ENCODE data around the gene FAM184A. TPM values are rescaled to one million over a fixed set of nuclear protein-coding genes. Genes with fewer than 3 reads are reported as not detected.

FAM184A gene
- total RNA-seq, 1 experiment from 2014 or later: 8.7 TPM

DNA sequence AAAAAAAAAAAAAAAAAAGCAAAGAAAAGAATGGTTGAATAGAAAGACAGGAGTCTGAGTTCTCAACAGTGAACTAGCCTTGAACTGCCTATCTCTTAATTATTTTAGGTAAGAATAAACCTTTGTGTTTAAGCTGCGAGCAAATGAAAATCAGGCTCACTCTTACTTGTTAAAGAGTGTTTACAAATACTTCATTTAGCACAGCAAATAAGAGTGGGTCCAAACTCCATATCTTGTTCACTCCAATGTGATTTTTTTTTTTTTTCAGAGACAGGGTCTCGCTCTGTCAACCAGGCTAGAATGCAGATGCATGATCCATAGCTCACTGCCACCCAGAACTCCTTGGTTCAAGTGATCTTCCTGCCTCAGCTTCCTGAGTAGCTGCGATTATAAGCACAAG, 155.4 kb downstream of the FAM184A start:
- ATAC-seq: no peak
- H3K4me1 ChIP-seq (ENCODE audit: control insufficient read depth, insufficient read depth, low read length): no peaks in the 10 kb centered on the region
- TF ChIP-seq, protein P1, sequence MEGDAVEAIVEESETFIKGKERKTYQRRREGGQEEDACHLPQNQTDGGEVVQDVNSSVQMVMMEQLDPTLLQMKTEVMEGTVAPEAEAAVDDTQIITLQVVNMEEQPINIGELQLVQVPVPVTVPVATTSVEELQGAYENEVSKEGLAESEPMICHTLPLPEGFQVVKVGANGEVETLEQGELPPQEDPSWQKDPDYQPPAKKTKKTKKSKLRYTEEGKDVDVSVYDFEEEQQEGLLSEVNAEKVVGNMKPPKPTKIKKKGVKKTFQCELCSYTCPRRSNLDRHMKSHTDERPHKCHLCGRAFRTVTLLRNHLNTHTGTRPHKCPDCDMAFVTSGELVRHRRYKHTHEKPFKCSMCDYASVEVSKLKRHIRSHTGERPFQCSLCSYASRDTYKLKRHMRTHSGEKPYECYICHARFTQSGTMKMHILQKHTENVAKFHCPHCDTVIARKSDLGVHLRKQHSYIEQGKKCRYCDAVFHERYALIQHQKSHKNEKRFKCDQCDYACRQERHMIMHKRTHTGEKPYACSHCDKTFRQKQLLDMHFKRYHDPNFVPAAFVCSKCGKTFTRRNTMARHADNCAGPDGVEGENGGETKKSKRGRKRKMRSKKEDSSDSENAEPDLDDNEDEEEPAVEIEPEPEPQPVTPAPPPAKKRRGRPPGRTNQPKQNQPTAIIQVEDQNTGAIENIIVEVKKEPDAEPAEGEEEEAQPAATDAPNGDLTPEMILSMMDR (IDR thresholded peaks at IDR 0.05): no peak
- TF ChIP-seq TCF7L2 (IDR thresholded peaks at IDR 0.05; ENCODE audit: low read depth, low read length): no peak
- no peak for TF ChIP-seq SIN3A (IDR thresholded peaks at IDR 0.05; ENCODE audit: borderline replicate concordance, insufficient read depth, low read depth, low read length)
- TF ChIP-seq, protein P2, sequence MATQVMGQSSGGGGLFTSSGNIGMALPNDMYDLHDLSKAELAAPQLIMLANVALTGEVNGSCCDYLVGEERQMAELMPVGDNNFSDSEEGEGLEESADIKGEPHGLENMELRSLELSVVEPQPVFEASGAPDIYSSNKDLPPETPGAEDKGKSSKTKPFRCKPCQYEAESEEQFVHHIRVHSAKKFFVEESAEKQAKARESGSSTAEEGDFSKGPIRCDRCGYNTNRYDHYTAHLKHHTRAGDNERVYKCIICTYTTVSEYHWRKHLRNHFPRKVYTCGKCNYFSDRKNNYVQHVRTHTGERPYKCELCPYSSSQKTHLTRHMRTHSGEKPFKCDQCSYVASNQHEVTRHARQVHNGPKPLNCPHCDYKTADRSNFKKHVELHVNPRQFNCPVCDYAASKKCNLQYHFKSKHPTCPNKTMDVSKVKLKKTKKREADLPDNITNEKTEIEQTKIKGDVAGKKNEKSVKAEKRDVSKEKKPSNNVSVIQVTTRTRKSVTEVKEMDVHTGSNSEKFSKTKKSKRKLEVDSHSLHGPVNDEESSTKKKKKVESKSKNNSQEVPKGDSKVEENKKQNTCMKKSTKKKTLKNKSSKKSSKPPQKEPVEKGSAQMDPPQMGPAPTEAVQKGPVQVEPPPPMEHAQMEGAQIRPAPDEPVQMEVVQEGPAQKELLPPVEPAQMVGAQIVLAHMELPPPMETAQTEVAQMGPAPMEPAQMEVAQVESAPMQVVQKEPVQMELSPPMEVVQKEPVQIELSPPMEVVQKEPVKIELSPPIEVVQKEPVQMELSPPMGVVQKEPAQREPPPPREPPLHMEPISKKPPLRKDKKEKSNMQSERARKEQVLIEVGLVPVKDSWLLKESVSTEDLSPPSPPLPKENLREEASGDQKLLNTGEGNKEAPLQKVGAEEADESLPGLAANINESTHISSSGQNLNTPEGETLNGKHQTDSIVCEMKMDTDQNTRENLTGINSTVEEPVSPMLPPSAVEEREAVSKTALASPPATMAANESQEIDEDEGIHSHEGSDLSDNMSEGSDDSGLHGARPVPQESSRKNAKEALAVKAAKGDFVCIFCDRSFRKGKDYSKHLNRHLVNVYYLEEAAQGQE (IDR thresholded peaks at IDR 0.05; ENCODE audit: insufficient read depth in 1 of 2, low read depth in 2 of 2, low read length in 1 of 2): no peak
- no peak for TF ChIP-seq POLR2AphosphoS5 (IDR thresholded peaks at IDR 0.05; ENCODE audit: low read depth, low read length)
- H3K27me3 ChIP-seq (ENCODE audit: control insufficient read depth, insufficient read depth, low read length): no peaks in the 10 kb centered on the region
- peaks cover 39% of the 10 kb centered on the region for H3K36me3 ChIP-seq (ENCODE audit: control insufficient read depth, insufficient read depth, low read length)
- H3K27ac ChIP-seq (ENCODE audit: low read length): no peak overlapping the region
- intact Hi-C loops (cut with micrococcal nuclease; ENCODE audit: unreplicated experiment): no loop called here
- ChIA-PET POLR2A (interaction anchor here (0.6 kb wide), 1 partner anchor 28 kb away, joined by 3 read pairs; no protein-coding TSS in a partner anchor), CTCF (no interaction called here)
- in situ Hi-C loops (cut with HindIII; ENCODE audit: low pct_unique_long_range_greater_than_20kb, low sequenced_read_pairs): no loop called here
- no TSS peak for BruUV-seq (replicated peaks)
- DNase-seq (ENCODE audit: low read depth, low spot score): no peak
- H3K9me3 ChIP-seq (ENCODE audit: control insufficient read depth, insufficient read depth, low read depth, low read length): no peaks in the 10 kb centered on the region
- no peak overlapping the region for H3K4me3 ChIP-seq (ENCODE audit: low read depth in 2 of 2, low read length in 2 of 2)

DNA sequence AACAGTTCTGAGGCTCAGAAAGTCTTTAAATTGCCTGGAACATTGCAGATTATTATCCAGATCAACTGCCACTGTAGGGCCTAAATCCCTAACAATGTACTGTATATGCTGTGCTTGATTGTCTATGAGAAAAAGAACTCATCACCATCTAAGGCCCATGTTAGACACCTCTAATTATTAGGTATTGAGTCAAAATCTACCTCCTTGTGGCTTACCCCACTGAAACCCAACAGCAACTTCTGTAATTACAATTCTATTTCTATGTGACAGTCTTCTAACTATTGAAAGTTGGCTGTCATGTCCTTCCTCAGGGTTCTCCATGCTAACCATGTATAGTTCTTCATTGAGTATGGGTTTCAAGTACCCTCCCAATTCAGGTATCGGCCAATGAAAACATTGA, 157.4 kb downstream of the FAM184A start:
- POLR2A ChIA-PET: no interaction called here
- CTCF ChIA-PET: no interaction called here
- no TSS peak for BruUV-seq (replicated peaks)
- Histone ChIP-seq H3K9me3 (ENCODE audit: control insufficient read depth, insufficient read depth, low read depth, low read length) (no peaks in the 10 kb centered on the region), H3K4me3 (ENCODE audit: low read depth in 2 of 2, low read length in 2 of 2) (no peak overlapping the region), H3K27ac (ENCODE audit: low read length) (no peak overlapping the region), H3K36me3 (ENCODE audit: control insufficient read depth, insufficient read depth, low read length) (peaks cover 39% of the 10 kb centered on the region), H3K4me1 (ENCODE audit: control insufficient read depth, insufficient read depth, low read length) (no peaks in the 10 kb centered on the region), H3K27me3 (ENCODE audit: control insufficient read depth, insufficient read depth, low read length) (no peaks in the 10 kb centered on the region)
- no peak for ATAC-seq
- intact Hi-C loops (cut with micrococcal nuclease; ENCODE audit: unreplicated experiment): no loop called here
- TF ChIP-seq, protein P1 (IDR thresholded peaks at IDR 0.05): no peak
- TF ChIP-seq POLR2AphosphoS5 (IDR thresholded peaks at IDR 0.05; ENCODE audit: low read depth, low read length) (no peak), SIN3A (IDR thresholded peaks at IDR 0.05; ENCODE audit: borderline replicate concordance, insufficient read depth, low read depth, low read length) (no peak), TCF7L2 (IDR thresholded peaks at IDR 0.05; ENCODE audit: low read depth, low read length) (no peak)
- TF ChIP-seq, protein P2 (IDR thresholded peaks at IDR 0.05; ENCODE audit: insufficient read depth in 1 of 2, low read depth in 2 of 2, low read length in 1 of 2): no peak
- in situ Hi-C loops (cut with HindIII; ENCODE audit: low pct_unique_long_range_greater_than_20kb, low sequenced_read_pairs): no loop called here
- DNase-seq (ENCODE audit: low read depth, low spot score): no peak
